ENCODE results near the gene AVPI1. TPM values are rescaled to one million over a fixed set of nuclear protein-coding genes. Genes with fewer than 3 reads are reported as not detected.

Gene AVPI1
- total and polyA plus RNA-seq, 2 of the 13 experiments (the other 11 are each of a cell fraction or from before 2014, with no cell fraction given): 39.8 to 61.2 TPM

DNA sequence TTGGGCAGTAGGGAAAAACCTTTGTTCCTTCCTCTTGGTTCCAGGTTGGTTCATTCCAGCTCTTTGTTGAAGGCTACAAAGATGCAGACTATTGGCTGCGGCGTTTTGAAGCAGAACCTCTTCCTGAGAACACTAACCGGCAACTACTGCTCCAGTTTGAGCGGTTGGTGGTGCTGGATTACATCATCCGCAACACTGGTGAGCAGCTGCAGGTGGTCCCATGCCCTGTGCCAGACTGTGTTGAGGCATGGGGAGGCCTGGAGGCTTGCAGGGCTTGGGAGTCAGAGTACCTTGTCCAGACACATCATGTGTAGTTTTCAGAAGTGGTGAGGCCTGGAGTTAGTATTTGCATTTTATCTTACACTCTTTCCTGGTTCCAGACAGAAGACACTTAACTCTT lies 30.3 kb downstream of the AVPI1 start:
- WGBS (ENCODE audit: low lambda C conversion rate): 100% methylated on average over 5 of the region's 5 CpGs
- peaks cover 8 to 52% of the 10 kb centered on the region in 2 experiments for H3K36me3 ChIP-seq (replicated peaks in 1 of 2; ENCODE audit: control insufficient read depth in 1 of 2, insufficient read depth in 2 of 2, low read length in 2 of 2)
- FAIRE-seq: no peak
- no peaks in the 10 kb centered on the region for H3K9me3 ChIP-seq (ENCODE audit: low read length)
- ChIA-PET CTCF (ENCODE audit: low intra/inter-chr PET ratio, low total read pairs) (no interaction called here), POLR2A (no interaction called here)
- no peaks in the 10 kb centered on the region for H3K4me1 ChIP-seq (ENCODE audit: insufficient read depth, low read length)
- ATAC-seq: no peak
- no peak overlapping the region for H3K4me2 ChIP-seq (ENCODE audit: low read depth, low read length)
- no peak for DNase-seq (ENCODE audit: low spot score)
- no peak overlapping the region for H3K27ac ChIP-seq (ENCODE audit: extremely low read length, insufficient read depth, low read length)
- in situ Hi-C loops (cut with HindIII; ENCODE audit: extremely low pct_ligation_motif_present, low pct_unique_long_range_greater_than_20kb): no loop called here
- no peak overlapping the region for H2AFZ ChIP-seq (ENCODE audit: low read length)
- intact Hi-C loops (cut with micrococcal nuclease; ENCODE audit: unreplicated experiment): no loop called here
- no peaks in the 10 kb centered on the region for H3K27me3 ChIP-seq (ENCODE audit: control insufficient read depth in 1 of 2, insufficient read depth in 2 of 2, low read length in 2 of 2)
- H3K79me2 ChIP-seq (ENCODE audit: insufficient read depth, low read length): no peaks in the 10 kb centered on the region
- H3K9ac ChIP-seq (ENCODE audit: insufficient read depth, low read depth, low read length): no peak overlapping the region
- H4K20me1 ChIP-seq (ENCODE audit: insufficient read depth, low read length): no peaks in the 10 kb centered on the region
- no peak overlapping the region for H3K4me3 ChIP-seq (replicated peaks in 1 of 3; ENCODE audit: insufficient read depth in 1 of 3, low read depth in 2 of 3, low read length in 3 of 3)
- BruUV-seq (replicated peaks): no TSS peak
- TF ChIP-seq, protein P1, sequence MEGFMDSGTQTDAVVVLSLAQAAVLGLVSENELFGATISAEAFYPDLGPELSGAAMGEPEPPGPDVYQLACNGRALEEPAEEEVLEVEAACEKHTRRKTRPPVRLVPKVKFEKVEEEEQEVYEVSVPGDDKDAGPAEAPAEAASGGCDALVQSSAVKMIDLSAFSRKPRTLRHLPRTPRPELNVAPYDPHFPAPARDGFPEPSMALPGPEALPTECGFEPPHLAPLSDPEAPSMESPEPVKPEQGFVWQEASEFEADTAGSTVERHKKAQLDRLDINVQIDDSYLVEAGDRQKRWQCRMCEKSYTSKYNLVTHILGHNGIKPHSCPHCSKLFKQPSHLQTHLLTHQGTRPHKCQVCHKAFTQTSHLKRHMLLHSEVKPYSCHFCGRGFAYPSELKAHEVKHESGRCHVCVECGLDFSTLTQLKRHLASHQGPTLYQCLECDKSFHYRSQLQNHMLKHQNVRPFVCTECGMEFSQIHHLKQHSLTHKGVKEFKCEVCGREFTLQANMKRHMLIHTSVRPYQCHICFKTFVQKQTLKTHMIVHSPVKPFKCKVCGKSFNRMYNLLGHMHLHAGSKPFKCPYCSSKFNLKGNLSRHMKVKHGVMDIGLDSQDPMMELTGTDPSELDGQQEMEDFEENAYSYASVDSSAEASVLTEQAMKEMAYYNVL (CRISPR knock-in tag; IDR thresholded peaks at IDR 0.05; ENCODE audit: borderline replicate concordance): no peak
- TF ChIP-seq, protein P2, sequence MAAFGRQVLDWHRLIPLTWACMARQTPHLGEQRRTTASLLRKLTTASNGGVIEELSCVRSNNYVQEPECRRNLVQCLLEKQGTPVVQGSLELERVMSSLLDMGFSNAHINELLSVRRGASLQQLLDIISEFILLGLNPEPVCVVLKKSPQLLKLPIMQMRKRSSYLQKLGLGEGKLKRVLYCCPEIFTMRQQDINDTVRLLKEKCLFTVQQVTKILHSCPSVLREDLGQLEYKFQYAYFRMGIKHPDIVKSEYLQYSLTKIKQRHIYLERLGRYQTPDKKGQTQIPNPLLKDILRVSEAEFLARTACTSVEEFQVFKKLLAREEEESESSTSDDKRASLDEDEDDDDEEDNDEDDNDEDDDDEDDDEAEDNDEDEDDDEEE (CRISPR knock-in tag; IDR thresholded peaks at IDR 0.05): no peak
- TF ChIP-seq, protein P3, sequence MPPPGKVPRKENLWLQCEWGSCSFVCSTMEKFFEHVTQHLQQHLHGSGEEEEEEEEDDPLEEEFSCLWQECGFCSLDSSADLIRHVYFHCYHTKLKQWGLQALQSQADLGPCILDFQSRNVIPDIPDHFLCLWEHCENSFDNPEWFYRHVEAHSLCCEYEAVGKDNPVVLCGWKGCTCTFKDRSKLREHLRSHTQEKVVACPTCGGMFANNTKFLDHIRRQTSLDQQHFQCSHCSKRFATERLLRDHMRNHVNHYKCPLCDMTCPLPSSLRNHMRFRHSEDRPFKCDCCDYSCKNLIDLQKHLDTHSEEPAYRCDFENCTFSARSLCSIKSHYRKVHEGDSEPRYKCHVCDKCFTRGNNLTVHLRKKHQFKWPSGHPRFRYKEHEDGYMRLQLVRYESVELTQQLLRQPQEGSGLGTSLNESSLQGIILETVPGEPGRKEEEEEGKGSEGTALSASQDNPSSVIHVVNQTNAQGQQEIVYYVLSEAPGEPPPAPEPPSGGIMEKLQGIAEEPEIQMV (CRISPR knock-in tag; IDR thresholded peaks at IDR 0.05; ENCODE audit: low read depth): no peak
- TF ChIP-seq ZNF431 (CRISPR knock-in tag; IDR thresholded peaks at IDR 0.05; ENCODE audit: borderline replicate concordance, low read depth): no peak
- TF ChIP-seq, protein P4, sequence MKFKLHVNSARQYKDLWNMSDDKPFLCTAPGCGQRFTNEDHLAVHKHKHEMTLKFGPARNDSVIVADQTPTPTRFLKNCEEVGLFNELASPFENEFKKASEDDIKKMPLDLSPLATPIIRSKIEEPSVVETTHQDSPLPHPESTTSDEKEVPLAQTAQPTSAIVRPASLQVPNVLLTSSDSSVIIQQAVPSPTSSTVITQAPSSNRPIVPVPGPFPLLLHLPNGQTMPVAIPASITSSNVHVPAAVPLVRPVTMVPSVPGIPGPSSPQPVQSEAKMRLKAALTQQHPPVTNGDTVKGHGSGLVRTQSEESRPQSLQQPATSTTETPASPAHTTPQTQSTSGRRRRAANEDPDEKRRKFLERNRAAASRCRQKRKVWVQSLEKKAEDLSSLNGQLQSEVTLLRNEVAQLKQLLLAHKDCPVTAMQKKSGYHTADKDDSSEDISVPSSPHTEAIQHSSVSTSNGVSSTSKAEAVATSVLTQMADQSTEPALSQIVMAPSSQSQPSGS (CRISPR knock-in tag; IDR thresholded peaks at IDR 0.05): no peak
- TF ChIP-seq MEF2D (CRISPR knock-in tag; IDR thresholded peaks at IDR 0.05): no peak
- TF ChIP-seq, protein P5, sequence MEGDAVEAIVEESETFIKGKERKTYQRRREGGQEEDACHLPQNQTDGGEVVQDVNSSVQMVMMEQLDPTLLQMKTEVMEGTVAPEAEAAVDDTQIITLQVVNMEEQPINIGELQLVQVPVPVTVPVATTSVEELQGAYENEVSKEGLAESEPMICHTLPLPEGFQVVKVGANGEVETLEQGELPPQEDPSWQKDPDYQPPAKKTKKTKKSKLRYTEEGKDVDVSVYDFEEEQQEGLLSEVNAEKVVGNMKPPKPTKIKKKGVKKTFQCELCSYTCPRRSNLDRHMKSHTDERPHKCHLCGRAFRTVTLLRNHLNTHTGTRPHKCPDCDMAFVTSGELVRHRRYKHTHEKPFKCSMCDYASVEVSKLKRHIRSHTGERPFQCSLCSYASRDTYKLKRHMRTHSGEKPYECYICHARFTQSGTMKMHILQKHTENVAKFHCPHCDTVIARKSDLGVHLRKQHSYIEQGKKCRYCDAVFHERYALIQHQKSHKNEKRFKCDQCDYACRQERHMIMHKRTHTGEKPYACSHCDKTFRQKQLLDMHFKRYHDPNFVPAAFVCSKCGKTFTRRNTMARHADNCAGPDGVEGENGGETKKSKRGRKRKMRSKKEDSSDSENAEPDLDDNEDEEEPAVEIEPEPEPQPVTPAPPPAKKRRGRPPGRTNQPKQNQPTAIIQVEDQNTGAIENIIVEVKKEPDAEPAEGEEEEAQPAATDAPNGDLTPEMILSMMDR (CRISPR knock-in tag; IDR thresholded peaks at IDR 0.05): no peak
- TF ChIP-seq HOXA9 (CRISPR knock-in tag; IDR thresholded peaks at IDR 0.05; ENCODE audit: borderline replicate concordance): no peak
- TF ChIP-seq SMARCE1 (IDR thresholded peaks at IDR 0.05; ENCODE audit: borderline replicate concordance): no peak
- no peak for TF ChIP-seq PAWR (CRISPR knock-in tag; IDR thresholded peaks at IDR 0.05; ENCODE audit: borderline replicate concordance)
- TF ChIP-seq, protein P6, sequence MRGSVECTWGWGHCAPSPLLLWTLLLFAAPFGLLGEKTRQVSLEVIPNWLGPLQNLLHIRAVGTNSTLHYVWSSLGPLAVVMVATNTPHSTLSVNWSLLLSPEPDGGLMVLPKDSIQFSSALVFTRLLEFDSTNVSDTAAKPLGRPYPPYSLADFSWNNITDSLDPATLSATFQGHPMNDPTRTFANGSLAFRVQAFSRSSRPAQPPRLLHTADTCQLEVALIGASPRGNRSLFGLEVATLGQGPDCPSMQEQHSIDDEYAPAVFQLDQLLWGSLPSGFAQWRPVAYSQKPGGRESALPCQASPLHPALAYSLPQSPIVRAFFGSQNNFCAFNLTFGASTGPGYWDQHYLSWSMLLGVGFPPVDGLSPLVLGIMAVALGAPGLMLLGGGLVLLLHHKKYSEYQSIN (CRISPR knock-in tag; IDR thresholded peaks at IDR 0.05; ENCODE audit: borderline replicate concordance): no peak

Data from HepG2 (cell line).